GM19468 (cell line): Measurements from ENCODE around the gene ZFP36.

Experiments used
- ATAC-seq: cut with Tn5 transposase; IDR thresholded peaks from one replicate; pipeline ENCODE4 v1.9.1; 2021; ENCODE audit warnings: mild to moderate bottlenecking, moderate library complexity, moderate number of reproducible peaks; ENCODE audit not compliant: unreplicated experiment; ENCODE audit errors: extremely low read depth

Gene ZFP36

GRCh38 chr19:39382991-39383828 is 23.4 kb upstream of the ZFP36 start:
- no peak for ATAC-seq

- no peak for ATAC-seq
These were observed 21.6 kb upstream of the ZFP36 start for GRCh38 chr19:39384839-39385568.

- no peak for ATAC-seq
These were observed 20.8 kb upstream of the ZFP36 start for GRCh38 chr19:39385629-39386411.

DNA sequence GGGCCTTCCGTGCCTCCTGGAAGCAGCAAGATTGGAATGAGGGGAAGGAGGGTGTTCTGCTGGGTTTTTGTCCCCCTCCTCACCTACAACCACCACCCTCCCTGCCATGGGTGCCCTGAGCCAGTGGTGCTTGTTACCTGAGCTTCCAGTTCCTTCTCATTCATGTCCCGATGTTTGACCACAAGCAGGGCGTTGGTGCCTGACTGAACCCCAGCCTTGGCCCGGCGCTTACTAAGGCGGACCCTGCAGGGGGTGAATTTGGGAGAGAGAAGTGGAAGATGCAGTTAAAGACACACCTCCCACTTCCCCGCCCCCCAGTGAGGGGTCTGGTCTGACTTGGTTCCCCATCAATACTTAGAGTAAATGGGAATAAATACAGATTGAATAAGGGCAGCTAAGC is 20.1 kb upstream of the ZFP36 start:
- no peak for ATAC-seq

DNA sequence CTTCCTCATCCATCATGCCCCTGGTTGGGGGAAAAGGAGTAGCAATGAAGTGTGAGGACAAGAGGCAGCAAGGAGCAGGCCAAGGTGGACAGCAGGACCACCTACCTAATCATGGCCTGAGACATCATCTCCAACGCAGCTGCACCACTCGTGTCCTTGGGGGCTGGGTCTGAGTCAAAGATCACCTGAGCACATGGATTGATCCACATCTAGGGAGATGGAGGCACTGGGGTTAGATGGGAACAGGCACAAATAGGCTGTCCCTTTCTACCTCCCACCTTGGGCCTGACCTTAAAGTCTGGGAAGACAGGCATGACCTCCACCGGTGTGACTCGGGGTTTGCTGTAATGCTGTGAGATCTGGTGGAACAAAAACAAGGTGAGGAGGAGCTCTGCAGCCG is 18.0 kb upstream of the ZFP36 start:
- no peak for ATAC-seq

DNA sequence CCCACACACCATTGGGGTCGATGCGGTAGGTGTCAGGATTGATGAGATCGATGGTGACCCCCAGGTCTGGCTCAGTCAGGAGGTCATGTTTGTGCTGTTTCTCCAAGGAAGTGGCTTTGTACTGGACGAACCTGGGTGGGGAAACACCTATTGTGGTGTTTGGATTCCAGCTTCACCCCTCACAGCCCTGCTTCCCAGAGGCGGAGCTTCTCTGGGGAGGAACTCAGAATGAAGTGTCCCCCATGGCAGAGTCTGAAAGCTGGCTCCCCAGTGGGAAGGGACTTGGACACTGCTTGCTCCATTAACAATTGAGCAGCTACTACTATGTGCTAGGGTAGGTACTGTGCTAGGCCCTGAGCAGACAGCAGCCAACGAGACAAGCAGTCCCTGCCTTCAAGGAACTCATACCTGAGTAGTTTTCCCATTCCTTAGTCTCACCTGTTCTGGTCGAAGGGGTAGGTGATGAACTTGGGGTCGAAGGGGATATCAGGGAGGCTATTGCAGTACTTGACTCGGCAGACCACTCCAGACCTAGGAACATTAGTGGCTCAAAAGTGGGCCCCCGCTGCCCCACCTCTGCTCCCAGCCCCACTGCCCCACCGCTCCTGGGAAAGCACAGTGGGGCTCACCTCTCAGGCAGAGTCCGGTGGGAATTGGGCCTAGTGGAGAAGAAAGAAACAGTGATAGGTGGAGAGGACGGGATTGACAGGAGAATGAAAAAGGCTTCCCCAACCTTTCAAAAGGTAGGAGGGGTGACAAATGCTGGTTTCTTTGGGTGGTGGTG is 16.8 kb upstream of the ZFP36 start:
- ATAC-seq, result no peak

DNA sequence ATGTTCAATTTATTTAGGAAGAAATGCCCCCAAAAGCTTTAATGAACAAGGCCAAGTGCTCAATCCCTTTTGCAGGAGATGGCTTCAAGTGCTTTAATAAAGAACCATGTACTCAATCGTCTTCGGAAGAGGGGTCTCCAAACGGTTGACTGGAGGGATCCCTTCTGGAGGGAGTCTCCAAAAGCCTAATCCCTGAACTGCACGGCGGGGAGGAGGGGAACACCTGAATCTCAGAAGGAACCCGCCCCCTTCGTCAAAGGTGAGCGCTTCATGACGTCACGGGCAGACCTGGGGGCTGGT is 16.2 kb upstream of the ZFP36 start:
- no peak for ATAC-seq

DNA sequence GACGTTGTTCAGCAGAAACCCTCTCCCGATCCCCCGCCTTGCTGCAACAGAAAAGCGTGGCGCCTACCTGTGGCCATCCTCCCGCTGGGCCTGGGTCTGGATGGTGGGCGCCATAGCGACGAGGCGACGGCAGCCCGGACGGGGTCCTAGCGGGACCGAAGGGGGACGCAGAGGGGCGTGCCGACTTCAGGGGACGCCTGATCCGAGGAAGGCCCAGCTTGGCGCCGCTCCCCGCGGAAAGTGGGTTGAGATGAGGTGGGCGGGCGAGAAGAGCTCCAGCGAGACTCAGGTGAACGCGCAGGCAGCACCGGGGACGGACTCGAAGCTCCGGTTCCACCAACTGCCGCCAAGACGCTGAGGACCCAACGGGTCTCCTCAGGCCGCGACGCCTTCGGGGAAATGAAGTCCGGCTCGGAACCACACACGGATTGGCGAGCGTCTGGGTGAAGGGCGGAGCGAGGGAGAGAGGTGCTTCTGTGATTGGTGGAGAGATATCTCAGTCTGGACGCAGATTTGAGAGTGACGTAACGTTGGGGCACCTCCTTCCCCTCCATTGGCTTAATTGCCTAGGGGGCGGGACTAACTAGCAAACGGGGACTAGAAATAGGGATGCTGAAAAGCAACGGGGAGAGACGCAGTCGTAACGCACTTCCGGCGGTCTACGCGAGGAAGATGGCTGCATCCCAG is 15.8 kb upstream of the ZFP36 start, which contains the start of the genes MED29 and PAF1:
Gene MED29 (plus strand): TSS at position 628 of the 687 bp plus-strand sequence. CDS start 45 bp downstream, at position 673.
Gene PAF1 (minus strand): TSS at position 356 of the 687 bp plus-strand sequence. CDS start 242 bp downstream, at position 114.
- peak; percentile 75 for ATAC-seq

DNA sequence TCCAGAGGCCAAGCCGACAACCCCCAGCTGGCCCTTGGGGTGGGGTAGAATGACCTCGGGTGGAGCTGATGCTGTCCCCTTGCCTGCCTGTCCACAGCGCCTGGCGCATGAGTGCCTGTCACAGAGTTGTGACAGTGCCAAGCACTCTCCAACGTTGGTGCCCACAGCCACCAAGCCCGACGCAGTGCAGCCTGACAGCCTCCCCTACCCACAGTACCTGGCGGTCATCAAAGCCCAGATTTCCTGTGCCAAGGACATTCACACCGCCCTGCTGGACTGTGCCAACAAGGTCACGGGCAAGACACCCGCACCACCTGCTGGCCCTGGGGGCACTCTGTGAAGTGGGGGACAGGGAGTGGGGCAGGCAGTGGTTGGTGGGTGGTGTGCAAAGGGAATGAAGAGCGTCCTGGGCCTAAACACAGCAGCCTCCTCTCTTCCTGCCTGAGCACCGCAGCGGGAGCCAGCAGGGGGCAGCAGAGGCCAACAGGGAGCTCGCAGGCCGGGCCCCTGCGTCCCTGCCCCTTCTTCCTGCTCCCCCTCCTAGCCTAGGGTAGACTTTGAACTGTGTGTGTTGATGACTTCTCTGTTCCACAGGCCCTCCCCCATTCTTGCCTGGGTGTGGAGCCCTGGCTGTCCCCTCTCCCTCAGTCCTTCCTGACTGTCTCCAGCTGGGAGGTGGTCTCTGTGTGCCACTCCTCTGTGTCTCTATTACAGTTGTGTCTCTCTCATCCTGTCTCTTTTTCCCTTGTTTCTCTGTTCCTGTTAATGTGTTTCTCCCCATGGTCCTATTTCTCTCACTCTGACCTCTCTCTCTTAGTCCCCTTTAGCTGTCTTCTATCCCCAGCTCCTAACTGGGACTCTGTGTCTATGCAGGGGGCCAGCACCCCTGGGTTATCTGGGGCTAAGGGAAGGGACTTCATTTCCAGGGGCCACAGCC is 9.0 kb upstream of the ZFP36 start:
- ATAC-seq, result peak; percentile 30

DNA sequence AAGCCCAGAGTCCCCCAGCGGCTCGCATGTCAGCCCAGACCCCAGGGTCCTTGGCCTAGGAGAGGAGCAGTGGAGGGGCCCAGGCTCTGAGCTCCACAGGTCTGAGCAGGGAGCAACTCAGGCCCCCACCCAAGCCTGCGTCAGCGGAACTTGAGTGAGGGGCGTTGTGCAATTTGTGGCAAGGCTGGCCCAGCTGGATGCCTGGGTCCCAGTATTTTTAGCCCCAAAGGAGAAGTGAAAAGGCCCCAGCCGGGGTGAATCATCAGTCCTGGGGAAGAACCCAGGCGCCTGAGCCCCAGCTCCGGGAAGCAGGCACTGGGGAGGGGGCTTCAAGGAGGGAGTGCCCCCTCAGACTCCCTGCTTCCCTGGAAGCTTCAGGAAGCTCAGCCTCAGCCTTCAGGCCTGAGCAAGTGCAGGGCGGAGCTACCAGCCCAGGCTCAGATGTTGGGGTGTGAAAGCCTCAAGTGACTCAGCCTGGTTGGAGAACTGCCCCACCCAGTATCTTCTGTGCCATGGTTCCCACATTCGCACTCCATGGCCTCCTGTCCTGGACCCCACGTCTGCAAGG is 8.3 kb upstream of the ZFP36 start:
- no peak for ATAC-seq

- no peak for ATAC-seq
These were observed 7.0 kb upstream of the ZFP36 start for GRCh38 chr19:39399668-39400050.

- no peak for ATAC-seq
These were observed 6.6 kb upstream of the ZFP36 start for GRCh38 chr19:39400061-39400460.

DNA sequence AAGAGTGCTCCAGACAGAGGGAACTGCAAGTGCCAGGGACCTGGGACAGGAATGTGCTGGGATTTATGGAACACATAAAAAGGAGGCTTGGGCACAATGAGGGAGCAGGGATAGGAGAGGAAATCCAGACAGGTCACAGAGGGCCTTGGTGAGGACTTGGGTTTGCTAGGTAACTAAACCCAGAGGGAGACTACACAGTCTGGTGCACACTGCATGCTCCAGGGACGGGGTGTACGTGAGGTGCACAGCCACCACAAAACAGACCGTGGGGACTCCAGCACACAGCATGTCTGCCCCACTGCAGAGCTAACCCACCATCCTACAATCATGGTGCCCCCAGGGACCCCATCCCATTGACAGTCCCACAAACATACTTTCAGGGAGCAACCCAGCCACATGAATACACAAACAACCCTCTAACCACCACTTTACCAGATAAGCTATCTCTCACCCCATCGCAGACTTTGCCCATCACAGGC is 5.5 kb upstream of the ZFP36 start:
- ATAC-seq, result no peak

- no peak for ATAC-seq
These were observed 4.9 kb upstream of the ZFP36 start for GRCh38 chr19:39401549-39402345.

DNA sequence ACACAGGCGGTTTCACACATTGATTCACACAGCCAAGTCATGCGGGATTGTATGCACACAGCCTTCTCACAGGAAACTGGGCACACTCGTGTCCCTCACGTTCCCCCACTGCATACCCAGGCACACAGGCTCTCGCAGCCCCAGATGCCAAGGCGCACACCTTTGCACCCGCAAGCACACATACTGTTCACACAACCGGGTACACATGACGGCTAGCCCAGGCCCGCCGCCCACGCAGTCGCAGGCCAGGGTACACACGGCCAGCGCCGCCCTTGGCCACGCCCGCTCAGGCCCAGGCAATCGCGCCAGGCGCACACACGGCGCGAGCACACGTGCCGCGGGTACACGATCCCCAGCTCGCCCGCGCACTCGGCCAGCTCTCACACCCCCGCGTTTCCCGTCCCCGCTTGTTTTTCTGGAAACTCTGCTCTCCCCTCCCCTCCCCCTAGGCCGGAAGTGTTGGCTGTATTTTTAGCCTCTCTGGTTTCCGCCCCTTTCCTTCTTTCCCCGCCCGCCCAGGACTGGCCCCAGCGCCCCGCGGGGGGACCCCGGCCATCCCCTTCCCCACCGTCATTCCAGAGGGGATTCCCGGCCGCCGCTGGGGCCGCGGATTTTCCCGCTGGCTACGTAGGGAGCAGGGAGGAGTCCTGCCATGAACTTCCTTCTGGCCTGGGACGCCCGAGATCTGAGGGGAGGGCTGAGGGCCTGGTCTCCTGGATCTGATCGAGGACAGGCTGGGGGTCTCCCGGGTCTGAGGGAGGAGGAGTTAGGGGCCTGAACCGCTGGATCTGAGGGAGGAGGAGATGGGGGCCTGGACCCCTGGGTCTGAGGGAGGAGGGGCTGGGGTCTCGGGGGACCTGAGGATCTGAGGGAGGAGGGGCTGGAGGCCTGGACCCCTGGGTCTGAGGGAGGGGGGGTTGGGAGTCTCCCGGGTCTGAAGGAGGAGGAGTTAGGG is 4.0 kb upstream of the ZFP36 start:
- no peak for ATAC-seq
